Ovary (tissue), 3 donors: ENCODE measurements around the gene TMEM219.

Experiments
- EP300 ChIP-seq: sonication (generic); formaldehyde crosslinking; IDR thresholded peaks from one replicate; pipeline ENCODE4 v1.6.1; 2017; ENCODE audit warnings: antibody characterized with exemption
- TF ChIP-seq, protein P1 (sequence below), 3 donors: fragments of 450-650 bp in 2 of 3; fragments of 200-600 bp in 1 of 3; IDR thresholded peaks; one replicate each; pipeline versions ENCODE4 v1.5.1 to v1.8.0; 2016 to 2022; ENCODE audit warnings: antibody characterized with exemption in 3 of 3, mild to moderate bottlenecking in 1 of 3
- donor health status: DM: no; HTN: no; CAD: no.

DNA sequence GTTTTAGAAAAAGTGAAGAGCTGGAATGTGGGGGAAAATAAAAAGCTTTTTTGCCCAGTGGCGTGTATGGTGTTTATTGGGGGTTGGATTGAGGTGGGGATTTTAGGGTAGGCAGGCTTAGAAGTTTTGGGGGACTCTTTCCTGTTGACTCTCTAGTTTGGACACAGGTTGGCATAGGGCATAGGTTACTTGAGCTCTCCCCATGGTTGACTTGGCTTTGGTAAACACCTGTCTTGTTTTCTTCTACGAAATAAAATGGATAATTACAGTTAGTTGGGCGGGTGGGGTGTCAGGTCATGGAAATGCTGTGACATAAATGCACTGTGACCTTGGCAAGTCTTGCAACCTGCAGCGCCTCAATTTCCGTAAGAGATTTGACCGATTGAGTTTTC lies 11.1 kb downstream of the TMEM219 start:
- TF ChIP-seq, protein P1, sequence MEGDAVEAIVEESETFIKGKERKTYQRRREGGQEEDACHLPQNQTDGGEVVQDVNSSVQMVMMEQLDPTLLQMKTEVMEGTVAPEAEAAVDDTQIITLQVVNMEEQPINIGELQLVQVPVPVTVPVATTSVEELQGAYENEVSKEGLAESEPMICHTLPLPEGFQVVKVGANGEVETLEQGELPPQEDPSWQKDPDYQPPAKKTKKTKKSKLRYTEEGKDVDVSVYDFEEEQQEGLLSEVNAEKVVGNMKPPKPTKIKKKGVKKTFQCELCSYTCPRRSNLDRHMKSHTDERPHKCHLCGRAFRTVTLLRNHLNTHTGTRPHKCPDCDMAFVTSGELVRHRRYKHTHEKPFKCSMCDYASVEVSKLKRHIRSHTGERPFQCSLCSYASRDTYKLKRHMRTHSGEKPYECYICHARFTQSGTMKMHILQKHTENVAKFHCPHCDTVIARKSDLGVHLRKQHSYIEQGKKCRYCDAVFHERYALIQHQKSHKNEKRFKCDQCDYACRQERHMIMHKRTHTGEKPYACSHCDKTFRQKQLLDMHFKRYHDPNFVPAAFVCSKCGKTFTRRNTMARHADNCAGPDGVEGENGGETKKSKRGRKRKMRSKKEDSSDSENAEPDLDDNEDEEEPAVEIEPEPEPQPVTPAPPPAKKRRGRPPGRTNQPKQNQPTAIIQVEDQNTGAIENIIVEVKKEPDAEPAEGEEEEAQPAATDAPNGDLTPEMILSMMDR (IDR thresholded peaks at IDR 0.05), result no peak
- TF ChIP-seq EP300, result no peak
